Nasal cavity respiratory epithelium epithelial cell of viscerocranial mucosa (primary cell): ENCODE measurements around the gene ATP1A4. TPM values are rescaled to one million over a fixed set of nuclear protein-coding genes. Genes with fewer than 3 reads are reported as not detected.

ENCODE experiments used
- total RNA-seq: library from RNA; depleted of rRNA; stranded (reverse); fragments of >200 nt; gene quantifications from 2 replicates; pipeline ENCODE4 v1.2.3, GENCODE V29; 2014

ATP1A4 gene
- total RNA-seq = not detected in 2 replicates

GRCh38 chr1:160151303-160151702 lies at the start of gene ATP1A4:
Gene ATP1A4, plus strand, starts transcription at chr1:160151603. Its CDS starts 438 bp downstream, at chr1:160152041.

GRCh38 chr1:160115545-160116282 lies 35.7 kb upstream of the ATP1A4 start, which contains the start of gene ATP1A2:
Gene ATP1A2, plus strand, starts transcription at chr1:160115759. Its CDS starts 103 bp downstream, at chr1:160115862.

GRCh38 chr1:160189649-160190625 lies 38.5 kb downstream of the ATP1A4 start, which contains the start of gene CASQ1:
Gene CASQ1, plus strand, starts transcription at chr1:160190575. Its CDS starts 177 bp downstream, at chr1:160190752.

GRCh38 chr1:160205242-160206035 lies 54.0 kb downstream of the ATP1A4 start, which contains the start of gene PEA15:
Gene PEA15, plus strand, starts transcription at chr1:160205384. Its CDS starts 6,161 bp downstream, at chr1:160211545.

Other genes starting within 250 kb of the ATP1A4 start
- gene TAGLN2, start 226.1 kb upstream of the ATP1A4 start, total RNA-seq = 168 and 336 TPM in 2 replicates
- 3.1 and 20.9 TPM in 2 replicates for gene IGSF9, start 206.0 kb upstream of the ATP1A4 start, total RNA-seq
- gene SLAMF9, start 197.4 kb upstream of the ATP1A4 start, total RNA-seq = 0.14 and 6.8 TPM in 2 replicates
- 3.2 and 3.8 TPM in 2 replicates for gene PIGM, start 119.6 kb upstream of the ATP1A4 start, total RNA-seq
- gene KCNJ10, start 81.4 kb upstream of the ATP1A4 start, total RNA-seq = not detected in 2 replicates
- under 0.01 TPM in 2 replicates for gene KCNJ9, start 70.1 kb upstream of the ATP1A4 start, total RNA-seq
- 37.9 and 79.6 TPM in 2 replicates for gene IGSF8, start 53.0 kb upstream of the ATP1A4 start, total RNA-seq
- gene ATP1A2, start 35.8 kb upstream of the ATP1A4 start, total RNA-seq = not detected in 2 replicates
- not detected in 2 replicates for gene CASQ1, start 39.0 kb downstream of the ATP1A4 start, total RNA-seq
- 25.6 and 93.9 TPM in 2 replicates for gene PEA15, start 53.8 kb downstream of the ATP1A4 start, total RNA-seq
- gene DCAF8, start 110.9 kb downstream of the ATP1A4 start, total RNA-seq = 53.0 and 71.9 TPM in 2 replicates
- gene PEX19, start 133.5 kb downstream of the ATP1A4 start, total RNA-seq = 38.2 and 40.3 TPM in 2 replicates
- gene COPA, start 191.6 kb downstream of the ATP1A4 start, total RNA-seq = 156 and 194 TPM in 2 replicates
- gene NCSTN, start 191.8 kb downstream of the ATP1A4 start, total RNA-seq = 53.0 and 97.3 TPM in 2 replicates
- 0.07 TPM in 1 of 2 replicates, not detected in the other for gene NHLH1, start 215.5 kb downstream of the ATP1A4 start, total RNA-seq
- 3.1 and 25.8 TPM in 2 replicates for gene VANGL2, start 249.0 kb downstream of the ATP1A4 start, total RNA-seq